Measurements from ENCODE around the gene MPRIP. TPM values are rescaled to one million over a fixed set of nuclear protein-coding genes. Genes with fewer than 3 reads are reported as not detected.

MPRIP gene
- total RNA-seq, 4 donors from 2014 or later = 61.5 to 407 (median 103) TPM

DNA sequence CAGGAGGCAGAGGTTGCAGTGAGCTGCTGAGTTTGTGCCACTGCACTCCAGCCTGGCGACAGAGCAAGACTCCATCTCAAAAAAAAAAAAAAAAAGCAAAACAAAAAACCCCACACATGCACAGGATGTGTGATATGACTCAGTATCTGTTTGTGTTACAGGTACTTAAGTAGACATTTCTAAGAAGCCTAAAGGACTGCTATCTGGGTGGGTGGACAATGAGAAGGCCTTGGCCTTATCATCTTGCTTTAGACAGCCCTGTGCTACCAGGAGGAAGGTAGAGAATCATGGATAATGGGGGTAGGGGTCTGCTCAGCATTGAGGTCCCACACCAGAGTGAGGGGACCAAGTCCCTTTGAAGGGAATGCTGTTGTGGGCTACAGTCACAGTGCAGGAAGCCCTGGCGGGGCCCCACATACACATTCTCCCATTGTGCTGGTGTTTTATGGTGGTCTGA is 137.1 kb downstream of the MPRIP start:
- DNase-seq = no peak
- no peaks in the 10 kb centered on the region for H3K36me3 ChIP-seq
- no peak overlapping the region for H3K27ac ChIP-seq
- H3K4me3 ChIP-seq = no peak overlapping the region
- no peaks in the 10 kb centered on the region for H3K27me3 ChIP-seq
- TF ChIP-seq POLR2A (IDR thresholded peaks at IDR 0.05) (no peak), CTCF (IDR thresholded peaks at IDR 0.05) (no peak)
- H3K4me1 ChIP-seq = no peaks in the 10 kb centered on the region
- H3K9me3 ChIP-seq = no peaks in the 10 kb centered on the region
- intact Hi-C loops (cut with DNase I; ENCODE audit: low total_unique reads) = no loop called here

- no peaks in the 10 kb centered on the region for H3K27me3 ChIP-seq
- no peaks in the 10 kb centered on the region for H3K4me1 ChIP-seq
- H3K27ac ChIP-seq = no peak overlapping the region
- no peak overlapping the region for H3K4me3 ChIP-seq
- TF ChIP-seq CTCF (IDR thresholded peaks at IDR 0.05) (no peak), POLR2A (IDR thresholded peaks at IDR 0.05) (no peak)
- DNase-seq = no peak
- intact Hi-C loops (cut with DNase I; ENCODE audit: low total_unique reads) = no loop called here
- H3K36me3 ChIP-seq = no peaks in the 10 kb centered on the region
- no peaks in the 10 kb centered on the region for H3K9me3 ChIP-seq
Measured at GRCh38 chr17:17180141-17180603, 137.9 kb downstream of the MPRIP start.

DNA sequence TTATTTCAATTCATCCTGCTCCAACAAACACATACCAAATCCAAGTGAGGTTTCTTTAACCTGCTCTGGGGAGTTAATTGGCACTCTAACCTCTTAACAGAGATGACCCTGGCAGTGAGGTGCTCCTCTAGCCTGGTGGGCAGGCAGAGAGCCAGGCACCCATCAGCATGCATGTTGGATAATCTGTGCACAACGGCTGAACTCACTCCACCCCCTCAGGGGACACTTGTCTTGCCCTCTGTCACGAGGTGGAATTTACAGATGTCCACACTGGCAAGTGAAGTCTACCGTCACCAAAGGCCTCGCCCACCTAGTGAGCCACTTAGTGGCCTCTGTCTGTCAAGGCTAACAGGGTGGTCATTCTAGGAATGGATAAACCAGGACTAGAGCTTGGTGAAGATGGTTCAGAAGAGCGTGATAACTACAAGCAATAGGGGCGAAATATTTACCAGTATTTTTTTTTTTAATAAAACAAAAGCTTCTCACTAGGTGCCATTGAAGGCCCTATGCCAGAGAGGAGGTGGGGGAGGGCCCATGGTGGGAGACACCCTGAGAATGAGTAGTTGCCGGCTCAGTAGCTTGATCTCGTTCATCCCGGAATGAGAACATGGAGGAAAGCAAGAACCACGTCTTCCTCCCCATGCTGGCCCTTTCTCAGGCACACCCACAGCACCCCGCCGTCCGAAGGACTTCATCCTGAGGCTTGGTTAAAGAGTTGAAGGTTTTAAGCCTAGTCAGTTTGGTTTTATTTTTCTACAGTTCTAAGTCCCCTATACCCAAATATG is 138.7 kb downstream of the MPRIP start:
- no peaks in the 10 kb centered on the region for H3K36me3 ChIP-seq

DNA sequence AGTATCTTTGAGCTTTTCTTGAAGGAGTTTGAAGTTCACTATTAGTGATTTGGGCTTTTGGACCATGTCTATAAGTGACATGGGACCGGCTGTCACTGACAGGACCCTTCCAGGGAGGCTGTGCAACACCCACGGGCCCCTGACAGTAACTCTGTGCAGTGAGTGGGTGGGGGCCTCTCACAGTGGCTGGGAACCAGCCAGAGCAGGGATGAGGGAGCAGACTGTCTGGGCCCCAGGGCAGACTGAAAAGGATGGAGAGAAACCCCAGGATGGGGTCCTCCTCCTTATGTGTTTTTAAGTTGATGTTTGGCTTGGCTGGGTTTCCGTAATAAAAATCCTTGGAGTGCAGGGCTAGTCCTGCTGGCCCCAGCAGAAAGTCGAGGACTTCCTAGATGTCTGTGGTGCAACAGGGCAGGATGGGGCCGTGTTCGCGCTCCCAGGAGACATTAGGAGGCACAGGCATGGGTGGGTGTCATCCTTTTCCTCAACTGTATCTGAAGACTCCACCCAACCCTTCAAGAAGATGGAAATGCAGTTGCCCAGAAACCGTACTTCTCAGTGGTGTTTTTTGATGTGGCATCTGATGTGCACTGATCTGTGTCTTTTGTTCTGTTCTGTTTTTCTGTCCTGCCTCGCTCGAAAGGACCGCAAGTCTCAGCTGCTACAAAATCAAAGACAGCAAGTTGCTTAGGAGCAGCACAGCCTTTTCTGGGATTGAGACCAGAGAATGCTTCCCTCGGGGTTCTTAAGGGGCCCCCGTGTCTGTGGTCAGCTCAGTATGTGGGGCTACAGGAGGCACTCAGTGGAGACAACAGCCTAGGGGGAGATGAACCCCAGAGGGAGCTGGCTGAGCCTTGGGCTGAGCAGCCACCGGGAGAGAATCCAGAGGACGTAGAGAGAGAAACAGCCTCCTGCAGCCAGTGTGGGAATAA is 139.7 kb downstream of the MPRIP start:
- no peak for DNase-seq
- Histone ChIP-seq H3K27me3 (no peaks in the 10 kb centered on the region), H3K36me3 (no peaks in the 10 kb centered on the region), H3K4me1 (no peaks in the 10 kb centered on the region), H3K9me3 (no peaks in the 10 kb centered on the region), H3K27ac (no peak overlapping the region), H3K4me3 (no peak overlapping the region)
- TF ChIP-seq CTCF (IDR thresholded peaks at IDR 0.05) (no peak), POLR2A (IDR thresholded peaks at IDR 0.05) (no peak)
- intact Hi-C loops (cut with DNase I; ENCODE audit: low total_unique reads) = no loop called here

More for the DNA sequence above, 138.7 kb downstream of the MPRIP start:
- Histone ChIP-seq H3K4me3 (no peak overlapping the region), H3K4me1 (no peaks in the 10 kb centered on the region), H3K9me3 (no peaks in the 10 kb centered on the region), H3K27ac (no peak overlapping the region), H3K27me3 (no peaks in the 10 kb centered on the region)
- DNase-seq = no peak
- intact Hi-C loops (cut with DNase I; ENCODE audit: low total_unique reads) = no loop called here
- TF ChIP-seq POLR2A (IDR thresholded peaks at IDR 0.05) (no peak), CTCF (IDR thresholded peaks at IDR 0.05) (no peak)
